ENCODE measurements around the gene SELENOO.

DNA sequence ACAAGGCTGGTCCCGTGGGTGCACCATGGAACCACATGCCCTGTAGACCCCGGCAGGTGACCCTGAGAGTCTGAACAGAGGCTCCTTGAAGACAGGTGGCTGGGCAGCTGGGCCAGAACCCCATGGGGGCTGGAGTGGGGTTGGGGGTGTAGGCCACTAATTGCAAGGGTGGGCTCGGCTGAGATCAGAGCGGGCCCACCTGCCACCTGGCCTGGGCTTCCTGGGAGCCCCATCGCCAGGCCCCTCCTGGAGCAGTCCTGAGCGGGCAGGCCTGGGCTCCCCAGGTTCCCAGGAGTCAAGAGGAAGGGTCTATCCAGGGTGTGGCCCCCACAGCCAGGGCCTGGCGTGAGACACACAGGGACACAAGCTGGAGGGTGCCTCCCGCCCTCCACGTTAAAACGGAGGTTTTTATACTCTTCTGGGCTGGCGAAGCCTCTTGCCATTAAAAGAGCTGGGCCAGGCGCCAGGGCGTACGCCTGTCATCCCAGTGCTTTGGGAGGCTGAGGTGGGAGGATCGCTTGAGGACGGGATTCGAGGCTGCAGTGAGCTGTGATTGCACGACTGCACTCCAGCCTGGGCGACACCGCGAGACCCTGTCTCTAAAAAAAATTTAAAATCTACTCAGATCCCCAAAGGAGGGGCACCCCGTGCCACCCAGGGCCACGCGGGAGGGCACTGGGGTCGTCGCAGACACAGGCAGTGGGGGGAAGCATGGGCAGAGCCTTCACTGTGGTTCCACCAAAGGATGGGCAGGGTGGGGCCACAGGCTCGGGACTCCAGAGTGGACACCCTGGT, 19.9 kb upstream of the SELENOO start:
- TF ChIP-seq CTCF (conservative IDR thresholded peaks at IDR 0.05; ENCODE audit: low read length), result no peak
- no peak for TF ChIP-seq EZH2phosphoT487 (IDR thresholded peaks at IDR 0.05; ENCODE audit: borderline replicate concordance, low read depth, low read length)

Measured in OCI-LY7 (cell line).